GM18870 (cell line): ENCODE data around the gene TESK2.
"Not testable (repeated sequence)": the region's sequence is repeated elsewhere in the genome, so short reads cannot be mapped to it uniquely, and the experiment has no call there.

Source experiments
- ATAC-seq: cut with Tn5 transposase; IDR thresholded peaks from one replicate; pipeline ENCODE4 v1.9.1; 2021; ENCODE audit warnings: moderate library complexity; ENCODE audit not compliant: unreplicated experiment

TESK2 gene, protein sequence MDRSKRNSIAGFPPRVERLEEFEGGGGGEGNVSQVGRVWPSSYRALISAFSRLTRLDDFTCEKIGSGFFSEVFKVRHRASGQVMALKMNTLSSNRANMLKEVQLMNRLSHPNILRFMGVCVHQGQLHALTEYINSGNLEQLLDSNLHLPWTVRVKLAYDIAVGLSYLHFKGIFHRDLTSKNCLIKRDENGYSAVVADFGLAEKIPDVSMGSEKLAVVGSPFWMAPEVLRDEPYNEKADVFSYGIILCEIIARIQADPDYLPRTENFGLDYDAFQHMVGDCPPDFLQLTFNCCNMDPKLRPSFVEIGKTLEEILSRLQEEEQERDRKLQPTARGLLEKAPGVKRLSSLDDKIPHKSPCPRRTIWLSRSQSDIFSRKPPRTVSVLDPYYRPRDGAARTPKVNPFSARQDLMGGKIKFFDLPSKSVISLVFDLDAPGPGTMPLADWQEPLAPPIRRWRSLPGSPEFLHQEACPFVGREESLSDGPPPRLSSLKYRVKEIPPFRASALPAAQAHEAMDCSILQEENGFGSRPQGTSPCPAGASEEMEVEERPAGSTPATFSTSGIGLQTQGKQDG

DNA sequence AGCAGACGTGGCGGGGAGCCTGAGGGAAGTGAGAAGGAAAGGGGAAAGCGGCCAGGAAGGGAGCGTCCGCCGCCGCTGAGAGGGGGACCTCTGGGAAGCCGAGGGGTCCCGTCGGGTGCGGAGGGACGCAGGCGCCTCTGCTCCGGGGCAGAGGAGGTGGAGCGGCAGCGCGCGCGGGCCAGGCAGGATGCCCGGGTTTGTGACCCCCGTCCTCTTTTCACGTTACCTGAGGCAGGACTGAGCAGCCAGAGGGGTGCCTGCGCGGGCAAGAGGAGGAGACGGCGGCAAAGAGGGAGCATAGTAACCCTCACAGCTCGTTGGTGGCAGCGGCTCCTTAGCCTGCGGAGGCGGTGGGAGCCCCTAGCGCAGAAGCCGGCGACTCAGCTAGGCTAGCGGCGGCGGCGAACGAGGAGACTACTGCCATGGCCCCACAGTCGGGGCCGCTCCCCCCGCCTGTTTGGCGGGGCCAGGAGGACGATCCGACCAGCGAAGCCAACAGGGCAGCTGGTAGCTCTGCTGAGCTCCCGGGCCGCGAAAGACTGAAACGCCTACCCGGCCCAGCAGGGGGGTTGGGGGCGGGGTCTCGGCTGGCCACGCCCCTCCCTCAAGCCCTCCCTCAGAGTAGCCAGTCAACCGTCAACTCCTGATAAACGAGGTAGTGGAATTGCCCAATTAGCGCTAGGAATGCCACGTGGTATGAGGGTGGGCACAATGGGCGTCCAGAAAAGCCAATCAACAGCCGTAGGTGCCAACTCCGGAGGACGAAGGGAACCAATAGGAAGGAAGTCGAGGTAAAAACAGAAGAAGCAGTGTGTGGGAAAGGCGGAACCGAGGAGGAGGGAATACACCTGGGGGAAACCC lies at the start of gene TESK2:
Gene TESK2, minus strand, starts transcription at position 538 of the 861 bp plus-strand sequence. CDS start 33,378 bp downstream, outside the sequence.
- peak; percentile 93 for ATAC-seq

DNA sequence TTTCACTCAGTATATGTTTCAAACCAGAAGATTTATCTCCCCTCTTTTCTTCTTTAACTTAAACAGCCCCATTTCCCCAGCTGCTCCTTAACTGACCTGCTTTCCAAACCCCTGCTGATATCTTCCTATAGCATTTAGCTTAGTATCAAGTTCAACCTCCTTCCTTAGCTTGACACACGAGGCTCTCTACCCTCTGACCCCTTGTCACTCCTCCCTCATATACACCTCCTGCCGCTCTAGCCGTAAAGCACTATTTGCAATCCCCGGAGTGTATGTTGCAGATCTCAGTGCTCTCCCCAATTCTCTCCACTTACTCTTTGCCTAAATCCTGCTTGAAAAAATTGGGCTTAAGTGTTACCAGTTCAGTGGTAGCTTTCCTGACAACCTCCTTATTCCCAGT lies 45.9 kb upstream of the TESK2 start:
- no peak for ATAC-seq

DNA sequence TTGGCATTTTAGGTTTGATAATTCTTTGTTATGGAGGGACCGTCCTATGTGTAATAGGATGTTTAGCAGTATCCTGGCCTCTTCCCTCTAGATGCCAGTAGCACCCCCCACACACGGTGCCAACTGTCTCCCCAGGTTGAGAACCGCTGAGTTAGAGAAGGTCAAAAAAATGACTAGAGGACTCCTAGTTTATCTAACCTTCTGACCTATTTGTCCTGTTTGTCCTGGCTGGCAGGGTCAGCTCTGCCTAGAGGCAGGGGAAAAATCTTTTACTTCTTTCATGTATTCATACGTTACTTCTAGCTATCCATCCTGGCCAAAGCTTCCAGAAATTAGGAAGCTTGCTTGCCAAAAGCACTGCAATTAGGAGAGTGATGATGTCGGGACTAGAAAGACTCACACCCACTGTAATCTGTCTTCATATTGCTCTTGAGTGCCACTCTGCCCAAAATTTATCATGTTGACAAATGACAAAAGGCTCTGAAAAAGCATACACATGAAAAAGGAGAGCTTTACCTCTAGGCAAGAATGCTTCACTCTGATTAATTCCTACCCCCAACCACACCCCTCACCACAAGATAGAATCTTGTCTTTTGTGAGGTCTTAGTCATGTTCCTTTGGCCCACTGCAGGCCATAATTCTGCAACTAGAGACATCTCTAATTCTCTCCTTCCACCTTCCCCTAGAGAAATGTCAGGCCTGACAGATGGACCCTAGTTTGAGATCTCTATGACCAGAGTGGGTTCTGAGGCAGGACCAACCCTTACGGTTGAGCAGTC lies 45.2 kb upstream of the TESK2 start:
- ATAC-seq = no peak

DNA sequence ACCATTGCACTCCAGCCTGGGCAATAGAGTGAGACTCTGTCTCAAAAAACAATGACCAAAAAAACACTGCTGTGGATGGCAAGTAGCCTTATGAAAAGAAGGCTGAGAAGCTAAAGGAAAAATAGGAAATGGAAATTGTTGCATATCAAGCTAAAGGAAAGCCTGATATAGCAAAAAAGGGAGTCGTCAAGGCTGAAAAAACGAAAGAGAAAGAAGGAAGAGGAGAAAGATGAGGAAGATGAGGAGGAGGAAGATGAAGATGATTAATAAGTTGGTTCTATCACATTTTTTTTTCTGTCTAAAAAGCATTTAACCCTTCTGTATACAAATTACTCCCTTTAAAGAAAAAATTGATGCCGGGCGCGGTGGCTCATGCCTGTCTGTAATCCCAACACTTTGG lies 40.9 kb upstream of the TESK2 start:
- ATAC-seq = no peak

DNA sequence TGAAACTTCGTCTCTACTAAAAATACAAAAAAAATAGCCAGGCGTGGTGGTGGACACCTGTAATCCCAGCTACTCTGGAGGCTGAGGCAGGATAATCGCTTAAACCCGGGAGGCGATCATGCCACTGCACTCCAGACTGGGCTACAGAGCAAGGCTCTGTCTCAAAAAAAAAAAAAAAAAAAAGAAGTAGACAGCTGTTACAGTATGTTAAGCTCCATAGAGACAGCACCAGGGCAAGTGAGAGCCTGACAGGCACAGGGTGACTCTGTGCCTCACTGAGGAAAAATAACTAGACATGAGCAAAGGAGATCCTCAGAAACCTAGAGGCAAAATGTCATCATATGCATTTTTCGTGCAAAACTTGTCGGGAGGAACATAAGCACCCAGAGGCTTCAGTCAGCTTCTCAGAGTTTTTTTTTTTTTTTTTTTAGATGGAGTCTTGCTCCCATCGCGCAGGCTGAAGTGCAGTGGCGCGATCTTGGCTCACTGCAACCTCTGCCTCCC lies 39.7 kb upstream of the TESK2 start:
- no peak for ATAC-seq

DNA sequence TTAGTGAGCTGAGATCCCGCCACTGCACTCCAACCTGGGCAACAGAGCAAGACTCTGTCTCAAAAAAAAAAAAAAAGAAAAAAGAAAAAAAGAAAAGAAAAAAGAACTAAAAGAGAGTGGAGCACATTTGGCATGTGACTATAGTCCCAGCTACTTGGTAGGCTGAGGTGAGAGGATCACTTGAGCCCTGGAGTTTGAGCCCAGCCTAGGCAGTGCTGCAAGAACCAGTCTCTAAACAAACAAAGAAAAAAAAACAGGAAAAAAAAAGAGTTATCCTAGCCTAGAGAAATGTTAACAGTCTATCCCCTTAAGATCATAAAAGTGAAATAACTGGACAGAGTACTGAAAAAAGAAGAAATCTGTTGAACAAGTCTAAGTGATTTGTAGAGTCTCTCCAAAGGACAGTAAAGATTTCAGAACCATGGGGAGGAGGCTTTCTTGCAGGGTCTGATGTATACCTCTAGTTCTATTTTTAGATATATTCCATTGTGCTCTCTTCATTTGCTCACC lies 35.2 kb upstream of the TESK2 start:
- no peak for ATAC-seq

DNA sequence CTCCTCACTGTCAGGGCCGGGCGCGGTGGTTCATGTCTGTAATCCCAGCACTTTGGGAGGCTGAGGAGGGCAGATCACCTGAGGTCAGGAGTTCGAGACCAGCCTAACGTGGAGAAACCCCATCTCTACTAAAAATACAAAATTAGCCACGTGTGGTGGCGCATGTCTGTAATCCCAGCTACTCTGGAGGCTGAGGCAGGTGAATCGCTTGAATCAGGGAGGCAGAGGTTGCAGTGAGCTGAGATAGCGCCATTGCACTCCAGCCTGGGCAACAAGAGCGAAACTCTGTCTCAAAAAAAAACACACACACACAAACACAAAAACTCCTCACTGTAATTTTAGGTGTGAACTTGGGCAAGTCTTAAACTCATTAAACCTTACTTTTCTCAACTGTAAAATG lies 33.0 kb upstream of the TESK2 start:
- not testable (repeated sequence) for ATAC-seq

DNA sequence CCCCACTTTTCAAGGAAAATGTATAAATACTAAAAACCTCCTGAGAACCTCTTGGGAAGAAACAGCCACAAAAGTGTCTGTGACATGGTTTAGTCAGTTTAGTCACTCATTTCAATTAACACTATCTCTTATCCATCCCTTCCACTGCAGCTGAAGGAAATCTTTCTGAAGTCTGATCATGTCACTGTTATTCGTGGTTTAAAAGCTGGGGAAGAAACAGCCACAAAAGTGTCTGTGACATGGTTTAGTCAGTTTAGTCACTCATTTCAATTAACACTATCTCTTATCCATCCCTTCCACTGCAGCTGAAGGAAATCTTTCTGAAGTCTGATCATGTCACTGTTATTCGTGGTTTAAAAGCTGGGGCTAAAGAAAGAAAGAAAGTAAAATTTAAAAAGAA lies 32.6 kb upstream of the TESK2 start:
- not testable (repeated sequence) for ATAC-seq

DNA sequence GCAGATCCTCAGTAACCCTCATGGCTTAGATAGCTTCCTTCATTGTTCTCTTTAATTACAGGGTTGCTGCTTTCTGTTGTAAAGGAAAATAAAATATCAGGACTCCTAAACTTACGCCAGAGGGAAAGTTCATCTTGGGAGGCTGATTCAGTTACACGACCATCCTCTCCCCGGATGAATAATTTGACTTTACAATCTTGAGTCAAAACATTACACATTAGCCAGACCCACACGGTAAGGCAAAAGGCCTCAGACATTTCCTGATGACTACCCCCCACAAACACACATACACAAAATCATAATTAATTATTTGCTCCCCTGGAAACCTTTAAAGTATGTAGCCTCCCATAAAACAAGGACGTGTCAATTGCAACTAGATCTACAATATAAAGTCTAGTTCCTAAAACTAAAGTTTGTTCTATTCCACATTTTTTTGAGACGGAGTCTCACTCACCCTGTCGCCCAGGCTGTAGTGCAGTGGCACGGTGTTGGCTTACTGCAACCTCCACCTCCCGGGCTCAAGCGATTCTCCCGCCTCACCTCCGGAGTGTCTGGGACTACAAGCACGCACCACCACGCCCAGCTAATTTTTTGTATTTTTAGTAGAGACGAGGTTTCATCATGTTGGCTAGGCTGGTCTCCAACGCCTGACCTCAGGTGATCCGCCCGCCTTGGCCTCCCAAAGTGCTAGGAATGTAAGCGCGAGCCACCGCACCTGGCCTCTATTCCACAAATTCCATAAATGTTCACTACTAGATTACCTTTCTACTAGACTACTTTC lies 31.6 kb upstream of the TESK2 start:
- ATAC-seq = no peak

DNA sequence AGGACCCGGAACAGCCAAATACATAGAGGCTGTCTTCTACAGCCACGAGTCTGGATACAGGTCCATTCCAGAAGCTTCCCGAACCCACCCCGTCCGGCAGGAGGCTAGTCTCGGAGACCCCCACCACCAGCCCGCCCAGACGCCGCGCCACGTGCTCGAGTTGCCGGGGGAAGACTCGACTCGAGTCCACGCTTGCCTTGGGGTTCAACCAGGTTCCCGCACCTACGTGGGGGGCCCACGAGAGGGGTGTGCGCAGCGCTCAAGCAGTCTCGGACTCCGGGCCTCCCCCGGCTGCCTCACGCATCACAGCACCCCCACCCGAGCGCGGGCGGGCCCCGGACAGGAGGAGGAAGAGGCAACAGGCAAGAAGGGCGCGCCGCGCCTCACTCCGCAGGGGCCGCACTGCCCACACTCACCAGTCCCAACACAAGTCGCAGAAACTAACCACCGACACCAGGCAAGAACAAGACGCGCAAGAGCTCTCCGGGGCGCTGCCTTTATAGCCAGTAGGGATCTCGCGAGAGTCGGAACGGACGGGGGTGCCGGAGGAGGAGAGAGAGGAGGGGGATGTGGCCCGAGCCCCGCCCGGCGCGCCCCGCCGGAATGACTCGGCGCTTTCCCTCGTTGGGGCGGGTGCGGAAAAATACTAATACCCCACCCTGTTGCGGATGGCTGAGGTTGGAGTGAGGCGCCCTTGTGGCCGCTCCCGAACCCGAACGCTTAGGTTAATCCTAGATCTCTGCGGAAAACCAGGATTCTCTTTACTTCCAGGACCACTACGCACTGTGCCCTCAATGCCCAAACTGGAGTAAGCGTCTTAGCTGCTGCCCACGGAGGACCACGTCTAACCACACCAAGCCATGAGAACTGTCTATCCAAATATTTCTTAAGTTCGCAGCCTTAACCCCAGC lies 30.7 kb upstream of the TESK2 start, which contains the start of gene PRDX1:
Gene PRDX1, minus strand, starts transcription at position 472 of the 911 bp plus-strand sequence. CDS start 2,841 bp downstream, outside the sequence.
- ATAC-seq = peak; percentile 80

DNA sequence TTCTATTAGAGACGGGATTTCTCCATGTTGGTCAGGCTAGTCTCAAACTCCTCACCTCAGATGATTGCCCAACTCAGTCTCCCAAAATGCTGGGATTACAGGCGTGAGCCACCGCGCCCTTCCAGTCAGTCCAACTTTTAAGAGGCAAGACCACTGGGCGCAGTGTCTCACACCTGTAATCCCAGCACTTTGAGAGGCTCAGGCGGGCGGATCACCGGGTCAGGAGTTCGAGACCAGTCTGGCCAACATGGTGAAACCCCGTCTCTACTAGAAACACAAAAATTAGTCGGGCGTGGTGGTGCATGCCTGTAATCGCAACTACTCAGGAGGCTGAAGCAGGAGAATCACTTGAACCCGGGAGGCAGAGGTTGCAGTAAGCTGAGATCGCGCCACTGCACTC lies 28.8 kb upstream of the TESK2 start:
- ATAC-seq = not testable (repeated sequence)

DNA sequence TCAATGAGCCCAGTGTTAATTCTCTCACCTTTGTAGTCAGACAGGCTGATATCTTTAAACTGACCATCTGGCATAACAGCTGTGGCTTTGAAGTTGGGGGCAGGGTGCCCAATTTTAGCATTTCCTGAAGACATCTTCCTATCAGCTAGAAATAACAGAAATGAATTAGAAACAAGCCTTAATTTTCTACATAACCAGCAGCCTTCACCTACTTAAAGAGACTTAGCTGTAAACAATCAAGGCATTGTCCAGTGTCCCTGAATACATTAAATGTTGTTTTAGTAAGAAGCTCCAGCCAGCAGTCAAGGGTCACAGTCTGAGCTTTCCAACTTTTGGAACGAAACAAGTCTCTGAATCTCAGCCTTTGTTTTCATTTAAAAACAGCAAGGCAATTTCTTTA lies 27.9 kb upstream of the TESK2 start:
- no peak for ATAC-seq

DNA sequence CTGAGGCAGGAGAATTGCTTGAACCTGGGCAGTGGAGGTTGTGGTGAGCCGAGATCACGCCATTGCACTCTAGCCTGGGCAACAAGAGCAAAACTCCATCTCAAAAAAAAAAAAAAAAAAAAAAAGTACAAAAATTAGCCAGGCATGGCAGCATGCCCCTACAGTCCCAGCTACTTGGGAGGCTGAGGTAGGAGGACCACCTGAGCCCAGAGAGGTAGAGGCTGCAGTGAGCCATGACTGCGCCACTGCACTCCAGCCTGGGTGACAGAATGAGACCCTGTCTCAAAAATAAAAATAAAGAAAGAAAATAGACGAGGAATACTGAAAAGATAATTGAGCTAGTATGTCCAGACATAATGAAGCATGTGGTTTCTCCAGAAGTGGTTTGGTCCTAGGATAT lies 27.4 kb upstream of the TESK2 start:
- not testable (repeated sequence) for ATAC-seq

DNA sequence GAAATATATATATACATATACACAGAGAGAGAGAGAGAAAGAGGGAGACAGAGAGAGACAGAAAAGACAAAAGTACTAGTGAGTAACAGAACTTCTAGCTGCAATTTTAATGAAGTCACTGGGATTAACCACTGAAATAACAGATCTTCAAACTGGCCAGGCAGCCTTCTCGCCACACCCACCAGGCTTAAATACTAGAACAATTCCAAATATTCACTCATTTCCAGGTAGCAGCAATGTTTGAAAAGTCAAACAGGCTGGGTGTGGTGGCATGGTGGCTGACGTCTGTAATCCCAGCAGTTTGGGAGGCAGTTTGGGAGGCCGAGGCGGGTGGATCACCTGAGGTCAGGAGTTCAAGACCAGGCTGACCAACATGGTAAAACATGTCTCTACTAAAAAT lies 25.5 kb upstream of the TESK2 start:
- ATAC-seq = no peak

DNA sequence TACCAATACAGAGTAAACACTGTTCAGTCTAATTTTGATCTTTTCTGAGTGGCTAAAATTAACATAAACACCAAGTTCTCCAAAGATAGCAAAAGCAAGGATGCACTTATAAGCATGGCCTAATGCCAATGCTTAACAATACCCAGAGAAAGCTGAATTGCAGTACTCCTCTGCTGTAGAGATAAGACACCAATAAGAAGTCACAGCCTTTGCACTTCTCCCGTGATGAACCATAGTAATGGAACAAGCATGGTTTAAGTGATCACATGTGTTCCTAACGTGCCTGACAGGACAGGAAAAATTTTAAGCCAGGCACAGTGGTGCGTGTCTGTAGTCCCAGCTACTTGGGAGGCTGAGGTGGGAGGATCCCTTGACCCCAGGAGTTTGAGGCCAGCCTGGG lies 25.1 kb upstream of the TESK2 start:
- ATAC-seq = no peak

DNA sequence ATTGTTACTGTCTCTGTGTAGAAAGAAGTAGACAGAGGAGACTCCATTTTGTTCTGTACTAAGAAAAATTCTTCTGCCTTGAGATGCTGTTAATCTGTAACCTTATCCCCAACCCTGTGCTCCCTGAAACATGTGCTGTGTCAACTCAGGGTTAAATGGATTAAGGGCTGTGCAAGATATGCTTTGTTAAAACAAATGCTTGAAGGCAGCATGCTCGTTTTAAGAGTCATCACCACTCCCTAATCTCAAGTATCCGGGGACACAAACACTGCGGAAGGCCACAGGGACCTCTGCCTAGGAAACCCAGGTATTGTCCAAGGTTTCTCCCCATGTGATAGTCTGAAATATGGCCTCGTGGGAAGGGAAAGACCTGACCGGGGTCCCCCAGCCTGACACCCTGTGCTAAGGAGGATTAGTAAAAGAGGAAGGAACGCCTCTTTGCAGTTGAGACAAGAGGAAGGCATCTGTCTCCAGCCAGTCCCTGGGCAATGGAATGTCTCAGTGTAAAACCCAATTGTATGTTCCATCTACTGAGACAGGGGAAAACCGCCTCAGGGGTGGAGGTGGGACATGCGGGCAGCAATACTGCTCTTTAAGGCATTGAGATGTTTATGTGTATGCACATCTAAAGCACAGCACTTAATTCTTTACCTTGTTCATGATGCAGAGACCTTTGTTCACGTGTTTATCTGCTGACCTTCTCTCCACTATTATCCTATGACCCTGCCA lies 22.7 kb upstream of the TESK2 start:
- ATAC-seq = not testable (repeated sequence)

DNA sequence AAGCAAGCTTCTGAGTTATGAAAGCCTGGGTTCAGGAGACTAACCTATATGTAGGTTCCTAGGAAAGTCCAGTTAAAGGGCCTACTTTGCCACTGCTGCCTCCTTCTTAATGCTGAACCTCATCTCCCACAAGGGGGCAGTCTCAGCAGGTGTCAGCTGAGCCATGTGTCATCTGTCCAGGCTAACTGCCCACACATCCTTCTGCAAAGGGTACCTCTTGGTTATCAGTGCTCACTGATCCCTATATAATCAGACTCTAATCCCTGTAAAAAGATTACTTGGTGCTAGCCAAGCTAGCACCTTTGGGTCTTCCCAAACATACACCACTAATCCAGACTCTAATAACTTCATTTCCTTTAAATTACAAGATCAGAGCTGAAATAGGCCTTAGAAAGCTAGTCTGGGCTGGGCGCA lies 21.7 kb upstream of the TESK2 start:
- ATAC-seq = no peak
